Measurements from ENCODE around the gene PNRC2. TPM values are rescaled to one million over a fixed set of nuclear protein-coding genes. Genes with fewer than 3 reads are reported as not detected.

PNRC2 gene
- polyA plus RNA-seq, 1 donor (not counting 4 experiments of a cell fraction or from before 2014, with no cell fraction given): 87.1 TPM

DNA sequence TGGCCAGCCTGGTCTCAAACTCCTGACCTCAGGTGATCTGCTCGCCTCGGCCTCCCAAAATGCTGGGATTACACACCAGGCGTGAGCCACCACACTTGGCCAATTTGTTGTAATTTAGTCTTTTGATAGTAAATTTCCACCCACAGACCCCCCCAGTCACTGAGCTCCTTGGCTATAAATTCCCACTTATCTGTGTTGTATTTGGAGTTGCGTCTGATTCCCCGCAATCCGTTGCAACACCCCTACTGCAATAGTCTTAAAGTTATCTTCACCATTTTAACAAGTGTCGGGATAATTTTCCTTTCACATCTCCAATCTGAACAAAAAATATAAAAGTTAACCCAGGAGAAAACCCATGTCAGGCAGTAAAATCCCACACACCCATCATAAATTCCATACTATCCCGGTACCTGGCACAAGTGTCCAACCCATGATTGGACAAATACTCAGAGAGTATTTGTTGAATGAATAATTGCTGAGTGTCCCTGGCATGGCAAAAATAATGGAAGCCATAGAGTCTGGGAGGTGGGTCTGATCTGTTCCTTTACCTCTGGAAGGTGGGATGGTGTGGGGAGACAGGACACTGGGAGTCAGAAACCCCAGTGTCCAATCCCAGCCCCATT is 37.2 kb upstream of the PNRC2 start:
- Histone ChIP-seq H3K27ac (ENCODE audit: control insufficient read depth, insufficient read depth, low read length) (no peak overlapping the region), H3K4me3 (ENCODE audit: control insufficient read depth in 2 of 3, extremely low read depth in 1 of 3, insufficient read depth in 2 of 3, low read depth in 1 of 3, low read length in 3 of 3) (no peak overlapping the region), H3K4me2 (ENCODE audit: control insufficient read depth, extremely low read depth, insufficient read depth, low read depth, low read length) (no peak overlapping the region), H3K4me1 (ENCODE audit: control insufficient read depth, extremely low read depth, insufficient read depth, low read length) (no peaks in the 10 kb centered on the region), H3K9ac (ENCODE audit: control insufficient read depth, extremely low read depth, insufficient read depth, low read length) (no peak overlapping the region), H3K27me3 (ENCODE audit: control insufficient read depth, extremely low read depth, insufficient read depth, low read length) (no peaks in the 10 kb centered on the region), H2AFZ (ENCODE audit: control insufficient read depth, low read length) (no peak overlapping the region), H4K20me1 (ENCODE audit: control insufficient read depth, extremely low read depth, insufficient read depth, low read length) (no peaks in the 10 kb centered on the region), H3K9me3 (ENCODE audit: control insufficient read depth, low read depth, low read length) (no peaks in the 10 kb centered on the region), H3K36me3 (ENCODE audit: control insufficient read depth in 2 of 2, extremely low read depth in 1 of 2, insufficient read depth in 2 of 2, low read length in 2 of 2) (no peaks in the 10 kb centered on the region), H3K9me1 (ENCODE audit: control insufficient read depth, extremely low read depth, insufficient read depth, low read length) (no peaks in the 10 kb centered on the region), H3K79me2 (ENCODE audit: control insufficient read depth, insufficient read depth, low read length) (no peaks in the 10 kb centered on the region)
- FAIRE-seq (no peak), DNase-seq (ENCODE audit: low read depth, low spot score) (no peak)
- dilution Hi-C loops (cut with MboI; ENCODE audit: extremely low pct_ligation_motif_present, low sequenced_read_pairs): no loop called here
- TF ChIP-seq EZH2 (IDR thresholded peaks at IDR 0.05; ENCODE audit: low read length): no peak
- TF ChIP-seq, protein P1, sequence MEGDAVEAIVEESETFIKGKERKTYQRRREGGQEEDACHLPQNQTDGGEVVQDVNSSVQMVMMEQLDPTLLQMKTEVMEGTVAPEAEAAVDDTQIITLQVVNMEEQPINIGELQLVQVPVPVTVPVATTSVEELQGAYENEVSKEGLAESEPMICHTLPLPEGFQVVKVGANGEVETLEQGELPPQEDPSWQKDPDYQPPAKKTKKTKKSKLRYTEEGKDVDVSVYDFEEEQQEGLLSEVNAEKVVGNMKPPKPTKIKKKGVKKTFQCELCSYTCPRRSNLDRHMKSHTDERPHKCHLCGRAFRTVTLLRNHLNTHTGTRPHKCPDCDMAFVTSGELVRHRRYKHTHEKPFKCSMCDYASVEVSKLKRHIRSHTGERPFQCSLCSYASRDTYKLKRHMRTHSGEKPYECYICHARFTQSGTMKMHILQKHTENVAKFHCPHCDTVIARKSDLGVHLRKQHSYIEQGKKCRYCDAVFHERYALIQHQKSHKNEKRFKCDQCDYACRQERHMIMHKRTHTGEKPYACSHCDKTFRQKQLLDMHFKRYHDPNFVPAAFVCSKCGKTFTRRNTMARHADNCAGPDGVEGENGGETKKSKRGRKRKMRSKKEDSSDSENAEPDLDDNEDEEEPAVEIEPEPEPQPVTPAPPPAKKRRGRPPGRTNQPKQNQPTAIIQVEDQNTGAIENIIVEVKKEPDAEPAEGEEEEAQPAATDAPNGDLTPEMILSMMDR (optimal IDR thresholded peaks at IDR 0.05 in 1 of 3, IDR thresholded peaks at IDR 0.05 in 1 of 3, conservative IDR thresholded peaks at IDR 0.05 in 1 of 3; ENCODE audit: extremely low read depth in 1 of 3, insufficient read depth in 2 of 3, low read length in 3 of 3): no peak

GRCh38 chr1:23923592-23924499 is 35.8 kb upstream of the PNRC2 start:
- no peak overlapping the region for H3K4me2 ChIP-seq (ENCODE audit: control insufficient read depth, extremely low read depth, insufficient read depth, low read depth, low read length)
- no peaks in the 10 kb centered on the region for H3K9me3 ChIP-seq (ENCODE audit: control insufficient read depth, low read depth, low read length)
- H3K27ac ChIP-seq (ENCODE audit: control insufficient read depth, insufficient read depth, low read length): no peak overlapping the region
- dilution Hi-C loops (cut with MboI; ENCODE audit: extremely low pct_ligation_motif_present, low sequenced_read_pairs): no loop called here
- DNase-seq (ENCODE audit: low read depth, low spot score) (no peak), FAIRE-seq (no peak)
- H3K79me2 ChIP-seq (ENCODE audit: control insufficient read depth, insufficient read depth, low read length): no peaks in the 10 kb centered on the region
- H3K27me3 ChIP-seq (ENCODE audit: control insufficient read depth, extremely low read depth, insufficient read depth, low read length): no peaks in the 10 kb centered on the region
- no peaks in the 10 kb centered on the region for H3K4me1 ChIP-seq (ENCODE audit: control insufficient read depth, extremely low read depth, insufficient read depth, low read length)
- no peak overlapping the region for H2AFZ ChIP-seq (ENCODE audit: control insufficient read depth, low read length)
- no peaks in the 10 kb centered on the region for H3K36me3 ChIP-seq (ENCODE audit: control insufficient read depth in 2 of 2, extremely low read depth in 1 of 2, insufficient read depth in 2 of 2, low read length in 2 of 2)
- no peaks in the 10 kb centered on the region for H4K20me1 ChIP-seq (ENCODE audit: control insufficient read depth, extremely low read depth, insufficient read depth, low read length)
- no peak overlapping the region for H3K4me3 ChIP-seq (ENCODE audit: control insufficient read depth in 2 of 3, extremely low read depth in 1 of 3, insufficient read depth in 2 of 3, low read depth in 1 of 3, low read length in 3 of 3)
- no peak overlapping the region for H3K9ac ChIP-seq (ENCODE audit: control insufficient read depth, extremely low read depth, insufficient read depth, low read length)
- no peak for TF ChIP-seq EZH2 (IDR thresholded peaks at IDR 0.05; ENCODE audit: low read length)
- TF ChIP-seq, protein P1 (optimal IDR thresholded peaks at IDR 0.05 in 1 of 3, IDR thresholded peaks at IDR 0.05 in 1 of 3, conservative IDR thresholded peaks at IDR 0.05 in 1 of 3; ENCODE audit: extremely low read depth in 1 of 3, insufficient read depth in 2 of 3, low read length in 3 of 3): no peak
- no peaks in the 10 kb centered on the region for H3K9me1 ChIP-seq (ENCODE audit: control insufficient read depth, extremely low read depth, insufficient read depth, low read length)

Measured in keratinocyte (primary cell).